Measurements from ENCODE around the gene MKLN1.
"Not testable (repeated sequence)": the region's sequence is repeated elsewhere in the genome, so short reads cannot be mapped to it uniquely, and the experiment has no call there.

The MKLN1 gene

DNA sequence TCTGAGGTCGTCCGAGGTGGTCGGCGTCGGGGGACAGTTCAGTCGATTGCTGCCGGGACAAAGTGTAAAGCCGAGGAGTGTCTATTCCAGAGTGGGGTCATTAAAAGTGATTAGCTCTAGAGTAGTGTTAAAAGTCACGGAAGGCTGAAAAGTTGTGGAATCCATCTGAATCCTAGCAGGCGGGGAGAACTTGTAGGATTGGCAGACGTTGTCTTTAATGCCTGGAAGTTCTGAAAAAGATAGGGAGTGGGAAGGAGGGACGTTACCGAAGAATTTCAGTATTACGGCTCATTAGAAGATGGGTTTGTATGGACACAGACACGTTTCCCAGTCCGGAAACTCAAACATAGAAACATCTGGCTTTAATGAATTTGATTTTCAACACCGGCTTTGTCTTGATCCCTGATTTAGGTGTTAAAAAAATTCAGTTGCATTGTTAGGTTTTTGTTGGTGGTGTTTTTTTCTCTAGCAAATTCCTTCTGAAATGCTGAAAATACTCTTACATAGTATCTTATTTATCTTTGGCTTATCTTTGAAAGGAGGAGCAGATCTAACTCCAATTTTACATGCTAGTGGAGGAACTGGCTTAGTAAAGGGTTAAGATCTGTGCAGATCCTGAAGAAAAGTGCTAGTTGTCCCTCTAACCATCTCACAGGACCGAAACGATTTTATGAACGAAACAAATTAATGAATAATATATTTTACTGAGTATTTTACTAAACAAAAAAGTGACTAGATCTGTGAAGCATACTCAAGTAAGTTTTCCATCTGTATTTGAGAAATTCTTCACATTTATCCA is 900 bp downstream of the MKLN1 start:
- H3K56ac ChIP-seq (ENCODE audit: low read length): peak overlapping the region; percentile 97
- no CpG with 5 or more reads among the region's 20 CpGs for WGBS (ENCODE audit: extremely low coverage, insufficient coverage, low lambda C conversion rate)
- peak overlapping the region; percentile 88 for H3K18ac ChIP-seq (ENCODE audit: low read length)

DNA sequence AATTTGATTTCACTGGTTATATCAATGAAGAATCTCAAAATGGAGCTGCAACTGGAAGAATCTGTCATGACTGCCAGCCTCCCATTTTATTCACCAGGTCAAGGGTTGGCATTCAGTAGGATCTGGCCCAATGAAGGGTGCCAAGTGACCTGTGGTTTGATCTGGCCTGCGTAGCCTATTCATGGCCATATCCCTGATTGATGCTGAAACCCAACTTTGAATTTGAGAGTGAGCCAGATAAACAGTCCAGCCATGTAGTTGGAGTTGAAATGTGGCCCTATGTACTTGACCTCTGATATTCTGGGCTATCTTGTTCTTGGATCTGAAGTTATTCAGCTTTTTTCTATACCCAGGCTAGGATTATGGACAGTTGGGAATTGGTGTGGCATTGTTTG is 1.5 kb downstream of the MKLN1 start:
- Histone ChIP-seq H2BK5ac (ENCODE audit: low read length) (no peak overlapping the region), H4K8ac (ENCODE audit: low read depth, low read length) (no peak overlapping the region), H3K56ac (ENCODE audit: low read length) (no peak overlapping the region), H3K23ac (ENCODE audit: low read length) (no peak overlapping the region), H3K18ac (ENCODE audit: low read length) (no peak overlapping the region), H3K4me2 (ENCODE audit: low read length) (peak overlapping the region; percentile 46), H3K79me1 (ENCODE audit: low read length) (peaks cover 4% of the 10 kb centered on the region), H3K27ac (ENCODE audit: low read depth, low read length) (no peak overlapping the region), H2AK5ac (ENCODE audit: low read length) (no peak overlapping the region), H3K27me3 (ENCODE audit: insufficient read depth, low read length, poor library complexity) (no peaks in the 10 kb centered on the region), H3K4me1 (ENCODE audit: control insufficient read depth, low read depth, low read length) (peaks cover 6% of the 10 kb centered on the region), H3K9ac (ENCODE audit: low read length) (peak overlapping the region; percentile 49), H3K36me3 (ENCODE audit: control insufficient read depth, insufficient read depth, low read length) (no peaks in the 10 kb centered on the region), H4K5ac (ENCODE audit: low read length) (no peak overlapping the region), H2BK120ac (ENCODE audit: low read depth, low read length) (no peak overlapping the region), H3K4ac (ENCODE audit: low read depth, low read length) (no peak overlapping the region), H3K4me3 (ENCODE audit: low read length) (no peak overlapping the region), H3K79me2 (ENCODE audit: control insufficient read depth, insufficient read depth, low read length) (peaks cover 45% of the 10 kb centered on the region), H2BK15ac (replicated peaks; ENCODE audit: low read depth) (no peak overlapping the region)
- WGBS (ENCODE audit: extremely low coverage, insufficient coverage, low lambda C conversion rate): no CpG with 5 or more reads among the region's 1 CpG
- no peak for DNase-seq

More for the DNA sequence above, 900 bp downstream of the MKLN1 start:
- peaks cover 41% of the 10 kb centered on the region for H3K79me2 ChIP-seq (ENCODE audit: control insufficient read depth, insufficient read depth, low read length)
- peak overlapping the region; percentile 91 for H3K27ac ChIP-seq (ENCODE audit: low read depth, low read length)
- peak; percentile 58 for DNase-seq
- H3K23ac ChIP-seq (ENCODE audit: low read length): no peak overlapping the region
- no peak overlapping the region for H2AK5ac ChIP-seq (ENCODE audit: low read length)
- H2BK15ac ChIP-seq (replicated peaks; ENCODE audit: low read depth): no peak overlapping the region
- H3K4me1 ChIP-seq (ENCODE audit: control insufficient read depth, low read depth, low read length): peaks cover 6% of the 10 kb centered on the region
- H3K9ac ChIP-seq (ENCODE audit: low read length): peak overlapping the region; percentile 97
- peak overlapping the region; percentile 55 for H3K4me2 ChIP-seq (ENCODE audit: low read length)
- peak overlapping the region; percentile 95 for H2BK5ac ChIP-seq (ENCODE audit: low read length)
- peak overlapping the region; percentile 87 for H3K4me3 ChIP-seq (ENCODE audit: low read length)
- no peak overlapping the region for H4K8ac ChIP-seq (ENCODE audit: low read depth, low read length)
- H4K5ac ChIP-seq (ENCODE audit: low read length): no peak overlapping the region
- no peaks in the 10 kb centered on the region for H3K27me3 ChIP-seq (ENCODE audit: insufficient read depth, low read length, poor library complexity)
- peaks cover 4% of the 10 kb centered on the region for H3K79me1 ChIP-seq (ENCODE audit: low read length)
- peak overlapping the region; percentile 44 for H3K4ac ChIP-seq (ENCODE audit: low read depth, low read length)
- no peaks in the 10 kb centered on the region for H3K36me3 ChIP-seq (ENCODE audit: control insufficient read depth, insufficient read depth, low read length)
- no peak overlapping the region for H2BK120ac ChIP-seq (ENCODE audit: low read depth, low read length)

DNA sequence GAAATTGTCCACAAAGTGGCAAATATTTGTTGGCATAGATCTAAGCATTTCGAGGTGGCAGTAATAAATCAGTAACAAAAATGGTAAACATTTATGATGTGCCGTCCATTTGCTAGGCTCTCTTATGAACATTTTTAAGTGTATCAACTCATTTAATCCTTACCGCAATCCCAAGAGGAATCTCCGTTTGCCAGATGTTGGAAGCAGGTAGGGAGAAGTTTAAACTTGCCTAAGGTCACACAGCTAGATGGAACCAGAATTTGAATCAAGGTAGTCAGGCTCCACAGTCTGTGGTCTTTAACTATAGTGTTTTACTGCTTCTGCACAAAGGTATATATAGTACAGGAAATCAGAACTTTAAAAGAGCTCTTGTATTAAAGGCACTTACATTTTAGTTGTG is 2.6 kb downstream of the MKLN1 start:
- Histone ChIP-seq H4K5ac (ENCODE audit: low read length) (no peak overlapping the region), H3K4me3 (ENCODE audit: low read length) (no peak overlapping the region), H2BK5ac (ENCODE audit: low read length) (no peak overlapping the region), H2BK120ac (ENCODE audit: low read depth, low read length) (no peak overlapping the region), H3K36me3 (ENCODE audit: control insufficient read depth, insufficient read depth, low read length) (no peaks in the 10 kb centered on the region), H3K9ac (ENCODE audit: low read length) (no peak overlapping the region), H3K27ac (ENCODE audit: low read depth, low read length) (no peak overlapping the region), H3K4me2 (ENCODE audit: low read length) (no peak overlapping the region), H3K18ac (ENCODE audit: low read length) (no peak overlapping the region), H3K79me2 (ENCODE audit: control insufficient read depth, insufficient read depth, low read length) (peaks cover 48% of the 10 kb centered on the region), H3K56ac (ENCODE audit: low read length) (no peak overlapping the region), H3K79me1 (ENCODE audit: low read length) (peaks cover 4% of the 10 kb centered on the region), H3K4ac (ENCODE audit: low read depth, low read length) (no peak overlapping the region), H4K8ac (ENCODE audit: low read depth, low read length) (no peak overlapping the region), H2AK5ac (ENCODE audit: low read length) (no peak overlapping the region), H2BK15ac (replicated peaks; ENCODE audit: low read depth) (no peak overlapping the region), H3K27me3 (ENCODE audit: insufficient read depth, low read length, poor library complexity) (no peaks in the 10 kb centered on the region), H3K23ac (ENCODE audit: low read length) (no peak overlapping the region), H3K4me1 (ENCODE audit: control insufficient read depth, low read depth, low read length) (peaks cover 6% of the 10 kb centered on the region)
- no peak for DNase-seq
- no CpG with 5 or more reads among the region's 4 CpGs for WGBS (ENCODE audit: extremely low coverage, insufficient coverage, low lambda C conversion rate)

DNA sequence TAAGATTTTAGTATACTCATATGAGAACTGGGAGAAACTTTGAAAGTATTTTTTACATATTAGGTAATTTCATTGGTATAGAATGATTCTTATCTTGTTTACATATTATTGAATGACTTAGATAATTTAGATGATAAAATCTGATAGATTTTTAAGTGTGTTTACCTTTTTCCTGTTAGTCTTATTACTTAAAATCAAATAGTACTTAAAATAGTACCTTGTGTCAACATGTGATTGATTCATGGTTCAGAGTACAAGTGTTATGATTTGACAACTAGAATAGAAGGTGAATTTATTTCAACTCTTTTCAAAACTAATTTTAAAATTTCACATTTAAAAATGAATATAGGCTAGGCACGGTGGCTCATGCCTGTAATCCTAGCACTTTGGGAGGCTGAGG is 4.1 kb downstream of the MKLN1 start:
- H3K4ac ChIP-seq (ENCODE audit: low read depth, low read length): no peak overlapping the region
- H3K27me3 ChIP-seq (ENCODE audit: insufficient read depth, low read length, poor library complexity): no peaks in the 10 kb centered on the region
- H3K18ac ChIP-seq (ENCODE audit: low read length): no peak overlapping the region
- no peak overlapping the region for H3K9ac ChIP-seq (ENCODE audit: low read length)
- H3K79me2 ChIP-seq (ENCODE audit: control insufficient read depth, insufficient read depth, low read length): peaks cover 51% of the 10 kb centered on the region
- WGBS (ENCODE audit: extremely low coverage, insufficient coverage, low lambda C conversion rate): no CpG with 5 or more reads among the region's 1 CpG
- H3K36me3 ChIP-seq (ENCODE audit: control insufficient read depth, insufficient read depth, low read length): no peaks in the 10 kb centered on the region
- no peak overlapping the region for H3K4me3 ChIP-seq (ENCODE audit: low read length)
- H3K79me1 ChIP-seq (ENCODE audit: low read length): peaks cover 4% of the 10 kb centered on the region
- H2AK5ac ChIP-seq (ENCODE audit: low read length): no peak overlapping the region
- H2BK120ac ChIP-seq (ENCODE audit: low read depth, low read length): no peak overlapping the region
- no peak overlapping the region for H4K8ac ChIP-seq (ENCODE audit: low read depth, low read length)
- no peak overlapping the region for H3K4me2 ChIP-seq (ENCODE audit: low read length)
- no peak overlapping the region for H3K23ac ChIP-seq (ENCODE audit: low read length)
- H4K5ac ChIP-seq (ENCODE audit: low read length): no peak overlapping the region
- H2BK15ac ChIP-seq (replicated peaks; ENCODE audit: low read depth): no peak overlapping the region
- peaks cover 4% of the 10 kb centered on the region for H3K4me1 ChIP-seq (ENCODE audit: control insufficient read depth, low read depth, low read length)
- H2BK5ac ChIP-seq (ENCODE audit: low read length): no peak overlapping the region
- H3K27ac ChIP-seq (ENCODE audit: low read depth, low read length): no peak overlapping the region
- no peak for DNase-seq
- H3K56ac ChIP-seq (ENCODE audit: low read length): no peak overlapping the region

DNA sequence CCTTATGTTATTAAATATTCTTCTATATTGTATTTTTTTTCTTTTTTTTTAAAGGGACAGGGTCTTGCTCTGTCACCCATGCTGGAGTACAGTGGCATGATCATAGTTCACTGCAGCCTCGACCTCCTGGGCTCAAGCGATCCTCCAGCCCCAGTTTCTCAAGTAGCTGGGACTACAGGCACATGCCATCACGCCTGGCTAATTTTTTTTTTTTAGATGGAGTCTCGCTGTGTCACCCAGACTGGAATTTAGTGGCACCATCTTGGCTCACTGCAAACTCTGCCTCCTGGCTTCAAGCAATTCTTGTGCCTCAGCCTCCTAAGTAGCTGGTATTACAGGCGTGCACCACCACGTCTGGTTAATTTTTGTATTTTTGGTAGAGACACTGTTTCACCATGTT is 5.1 kb downstream of the MKLN1 start:
- H2BK15ac ChIP-seq (replicated peaks; ENCODE audit: low read depth); H2BK120ac ChIP-seq (ENCODE audit: low read depth, low read length); H3K4me1 ChIP-seq (ENCODE audit: control insufficient read depth, low read depth, low read length); H3K27ac ChIP-seq (ENCODE audit: low read depth, low read length); H3K4me2 ChIP-seq (ENCODE audit: low read length); H2BK5ac ChIP-seq (ENCODE audit: low read length); H3K4ac ChIP-seq (ENCODE audit: low read depth, low read length); H3K36me3 ChIP-seq (ENCODE audit: control insufficient read depth, insufficient read depth, low read length); H3K56ac ChIP-seq (ENCODE audit: low read length); H3K4me3 ChIP-seq (ENCODE audit: low read length); H3K79me1 ChIP-seq (ENCODE audit: low read length); H3K27me3 ChIP-seq (ENCODE audit: insufficient read depth, low read length, poor library complexity); H4K5ac ChIP-seq (ENCODE audit: low read length); DNase-seq; H3K9ac ChIP-seq (ENCODE audit: low read length); H3K18ac ChIP-seq (ENCODE audit: low read length); H4K8ac ChIP-seq (ENCODE audit: low read depth, low read length); H2AK5ac ChIP-seq (ENCODE audit: low read length); H3K23ac ChIP-seq (ENCODE audit: low read length): not testable (repeated sequence)
- H3K79me2 ChIP-seq (ENCODE audit: control insufficient read depth, insufficient read depth, low read length): peaks cover 55% of the 10 kb centered on the region
- WGBS (ENCODE audit: extremely low coverage, insufficient coverage, low lambda C conversion rate): no CpG with 5 or more reads among the region's 6 CpGs
